H9 (cell line): ENCODE measurements around the gene USP40. TPM values are rescaled to one million over a fixed set of nuclear protein-coding genes. Genes with fewer than 3 reads are reported as not detected.

ENCODE experiments used
- DNase-seq: peaks from one replicate; pipeline ENCODE4 v3.0.0-alpha.2; 2017
- H2AFZ ChIP-seq: one replicate; pipeline ENCODE4 v1.6.1; 2013; ENCODE audit warnings: mild to moderate bottlenecking, low read length, control low read depth, moderate library complexity
- H2AK5ac ChIP-seq: 2 replicates; pipeline ENCODE4 v1.6.1; 2013; ENCODE audit warnings: low read length, control low read depth, mixed read lengths; ENCODE audit not compliant: insufficient read length
- H2BK120ac ChIP-seq: one replicate; pipeline ENCODE4 v1.6.1; 2013; ENCODE audit warnings: low read depth, mild to moderate bottlenecking, low read length, control low read depth, inconsistent platforms; ENCODE audit not compliant: poor library complexity, severe bottlenecking
- H2BK12ac ChIP-seq: 2 replicates; pipeline ENCODE4 v1.6.1; 2013; ENCODE audit warnings: low read length, control low read depth, mixed read lengths, low read depth; ENCODE audit not compliant: insufficient read length
- H2BK15ac ChIP-seq: 2 replicates; pipeline ENCODE4 v1.6.1; 2013; ENCODE audit warnings: low read depth, low read length, control low read depth
- H2BK20ac ChIP-seq: one replicate; pipeline ENCODE4 v1.6.1; 2013; ENCODE audit warnings: low read depth, mild to moderate bottlenecking, low read length, control low read depth, inconsistent platforms; ENCODE audit not compliant: poor library complexity, severe bottlenecking
- H2BK5ac ChIP-seq: 2 replicates; pipeline ENCODE4 v1.6.1; 2013; ENCODE audit warnings: low read length, control low read depth, mixed read lengths; ENCODE audit not compliant: insufficient read length
- H3K14ac ChIP-seq: 2 replicates; pipeline ENCODE4 v1.6.1; 2013; ENCODE audit warnings: low read length, control low read depth; ENCODE audit not compliant: insufficient read depth
- H3K18ac ChIP-seq: 2 replicates; pipeline ENCODE4 v1.6.1; 2013; ENCODE audit warnings: low read depth, mild to moderate bottlenecking, mixed read lengths, low read length, control low read depth; ENCODE audit not compliant: insufficient read length
- H3K23ac ChIP-seq: 2 replicates; pipeline ENCODE4 v1.6.1; 2013; ENCODE audit warnings: low read length, control low read depth, mixed read lengths, low read depth; ENCODE audit not compliant: insufficient read length
- H3K23me2 ChIP-seq: 2 replicates; pipeline ENCODE4 v1.6.1; 2013; ENCODE audit warnings: low read depth, mild to moderate bottlenecking, mixed read lengths, low read length, control low read depth; ENCODE audit not compliant: insufficient read length, poor library complexity, severe bottlenecking
- H3K27ac ChIP-seq: 2 replicates; pipeline ENCODE4 v1.5.1; 2013; ENCODE audit warnings: low read length, control low read depth, mixed read lengths, low read depth; ENCODE audit not compliant: insufficient read length
- H3K27me3 ChIP-seq: 2 replicates; pipeline ENCODE4 v1.6.1; 2013; ENCODE audit warnings: low read length, control low read depth, inconsistent platforms; ENCODE audit not compliant: insufficient read depth
- H3K4ac ChIP-seq: 2 replicates; pipeline ENCODE4 v1.6.1; 2013; ENCODE audit warnings: low read depth, mild to moderate bottlenecking, control low read depth, inconsistent platforms, low read length, moderate library complexity
- H3K4me1 ChIP-seq: 2 replicates; pipeline ENCODE4 v1.6.1; 2013; ENCODE audit warnings: low read length, control low read depth, inconsistent platforms; ENCODE audit not compliant: insufficient read depth
- H3K4me2 ChIP-seq: 2 replicates; pipeline ENCODE4 v1.6.1; 2013; ENCODE audit warnings: low read length, control low read depth, mixed read lengths; ENCODE audit not compliant: insufficient read length, insufficient read depth
- H3K56ac ChIP-seq: 2 replicates; pipeline ENCODE4 v1.6.1; 2013; ENCODE audit warnings: low read depth, mild to moderate bottlenecking, mixed read lengths, low read length, control low read depth; ENCODE audit not compliant: insufficient read length
- H3K79me1 ChIP-seq: 2 replicates; pipeline ENCODE4 v1.6.1; 2013; ENCODE audit warnings: low read depth, mild to moderate bottlenecking, moderate library complexity, low read length, control low read depth, inconsistent platforms; ENCODE audit not compliant: insufficient read depth, poor library complexity, severe bottlenecking
- H3K79me2 ChIP-seq: 2 replicates; pipeline ENCODE4 v1.6.1; 2013; ENCODE audit warnings: low read length, control low read depth, inconsistent platforms; ENCODE audit not compliant: insufficient read depth
- H3K9ac ChIP-seq: 2 replicates; pipeline ENCODE4 v1.6.1; 2013; ENCODE audit warnings: low read length, control low read depth, mixed read lengths; ENCODE audit not compliant: insufficient read length; ENCODE audit errors: extremely low read depth
- H3K9me3 ChIP-seq: one replicate; pipeline ENCODE4 v1.6.1; 2013; ENCODE audit warnings: low read depth, low read length, inconsistent platforms; ENCODE audit not compliant: control insufficient read depth
- H3T11ph ChIP-seq: one replicate; pipeline ENCODE4 v1.6.1; 2013; ENCODE audit warnings: mild to moderate bottlenecking, low read length, control low read depth, inconsistent platforms
- H4K20me1 ChIP-seq: one replicate; pipeline ENCODE4 v1.6.1; 2013; ENCODE audit not compliant: control insufficient read depth, insufficient read length, insufficient read depth
- H4K5ac ChIP-seq: 2 replicates; pipeline ENCODE4 v1.6.1; 2013; ENCODE audit warnings: low read depth, mild to moderate bottlenecking, mixed read lengths, low read length, control low read depth; ENCODE audit not compliant: insufficient read length
- H4K8ac ChIP-seq: replicated peaks from 2 replicates; pipeline ENCODE4 v1.6.1; 2013; ENCODE audit warnings: low read length, control low read depth, mixed read lengths, low read depth; ENCODE audit not compliant: insufficient read length
- H4K91ac ChIP-seq: 2 replicates; pipeline ENCODE4 v1.6.1; 2013; ENCODE audit warnings: low read depth, mild to moderate bottlenecking, moderate library complexity, mixed read lengths, low read length, control low read depth; ENCODE audit not compliant: insufficient read length
- H3K27ac Mint-ChIP-seq, 3 experiments: 2 replicates in 2 of 3; 3 replicates in 1 of 3; pipeline ENCODE4 v1.8.0; 2020 to 2021; ENCODE audit warnings: mixed read lengths in 3 of 3, mild to moderate bottlenecking in 1 of 3, moderate library complexity in 1 of 3
- H3K27me3 Mint-ChIP-seq: 2 replicates; pipeline ENCODE4 v1.8.0; 2021; ENCODE audit warnings: low read depth, mild to moderate bottlenecking, moderate library complexity, mixed read lengths
- H3K36me3 Mint-ChIP-seq, 3 experiments: 2 replicates in 2 of 3; 3 replicates in 1 of 3; pipeline ENCODE4 v1.8.0; 2020 to 2021; ENCODE audit warnings: low read depth in 3 of 3, mixed read lengths in 3 of 3; ENCODE audit not compliant: insufficient read depth in 1 of 3
- H3K4me1 Mint-ChIP-seq, 2 experiments: 2 replicates each; pipeline ENCODE4 v1.8.0; 2020; ENCODE audit warnings: mixed read lengths in 2 of 2
- H3K4me3 Mint-ChIP-seq, 2 experiments: 2 replicates in 1 of 2; 3 replicates in 1 of 2; pipeline ENCODE4 v1.8.0; 2020 to 2021; ENCODE audit warnings: mild to moderate bottlenecking in 2 of 2, mixed read lengths in 2 of 2, moderate library complexity in 1 of 2
- H3K9me3 Mint-ChIP-seq, 2 experiments: 2 replicates in 1 of 2; 3 replicates in 1 of 2; pipeline ENCODE4 v1.8.0; 2020; ENCODE audit warnings: mild to moderate bottlenecking in 2 of 2, mixed read lengths in 2 of 2, moderate library complexity in 1 of 2
- WGBS: extraction: QIAGEN DNeasy Blood & Tissue Kit; methylation state at CpG from one replicate; pipeline ENCODE4 v1.1.7; 2013; ENCODE audit warnings: missing lambda C conversion rate, low lambda C conversion rate, mixed read lengths; ENCODE audit not compliant: insufficient read length; ENCODE audit errors: extremely low coverage; 5-methylcytosine and 5-hydroxymethylcytosine counted together
- total RNA-seq: library from RNA; stranded (reverse); gene quantifications from 2 replicates; pipeline ENCODE4 v1.2.1, GENCODE V29; 2021
- TF ChIP-seq, protein P1 (sequence below): fragments of 200-600 bp; sonication (generic); conservative IDR thresholded peaks from 3 replicates; pipeline ENCODE4 v1.8.0; 2021; ENCODE audit warnings: antibody characterized with exemption, mild to moderate bottlenecking

Gene USP40
- total RNA-seq, 1 experiment from 2014 or later, result 7.5 TPM

DNA sequence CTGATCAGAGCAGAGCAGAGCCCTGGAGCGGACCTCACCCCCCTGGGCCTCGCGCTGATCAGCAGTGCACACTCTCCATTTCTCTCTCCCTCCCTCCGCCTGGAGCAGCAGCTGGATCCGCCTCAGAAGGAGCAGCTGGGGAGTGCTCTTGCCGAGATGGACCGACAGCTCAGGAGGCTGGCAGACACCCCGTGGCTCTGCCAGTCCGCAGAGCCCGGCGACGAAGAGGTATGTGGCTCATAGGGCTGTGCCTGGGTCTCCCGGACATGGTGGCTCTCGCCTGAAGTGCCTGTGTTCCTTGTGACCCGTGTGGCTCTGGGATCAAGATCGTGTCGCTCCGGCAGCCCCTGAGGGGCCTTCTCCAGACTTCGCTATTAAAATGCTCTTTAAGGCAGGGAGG, 102.5 kb downstream of the USP40 start:
- Mint-ChIP-seq H3K36me3 (peaks cover 25 to 48% (median 39%) of the 10 kb centered on the region in 3 experiments), H3K4me3 (no peak overlapping the region), H3K9me3 (no peaks in the 10 kb centered on the region; a peak in 1 of 5 replicates), H3K27me3 (no peaks in the 10 kb centered on the region; the same call in none of the 2 replicates), H3K27ac (peak overlapping the region in 1 of 3 experiments; percentile 76; a peak in 2 of 7 replicates), H3K4me1 (no peaks in the 10 kb centered on the region)
- DNase-seq, result no peak
- Histone ChIP-seq H3K27ac (no peak overlapping the region), H3K79me1 (no peaks in the 10 kb centered on the region), H2AK5ac (no peak overlapping the region), H3K4me1 (no peaks in the 10 kb centered on the region), H2BK12ac (no peak overlapping the region), H3T11ph (no peak overlapping the region), H3K18ac (no peak overlapping the region), H3K9me3 (no peaks in the 10 kb centered on the region), H3K23me2 (no peaks in the 10 kb centered on the region), H3K9ac (no peak overlapping the region), H2BK15ac (no peak overlapping the region), H4K5ac (no peak overlapping the region), H3K4ac (no peak overlapping the region), H3K14ac (no peak overlapping the region), H4K20me1 (no peaks in the 10 kb centered on the region), H2BK5ac (no peak overlapping the region), H2AFZ (no peak overlapping the region), H3K4me2 (no peak overlapping the region), H2BK120ac (no peak overlapping the region), H4K91ac (no peak overlapping the region), H2BK20ac (no peak overlapping the region), H3K27me3 (no peaks in the 10 kb centered on the region), H3K56ac (no peak overlapping the region), H4K8ac (no peak overlapping the region), H3K79me2 (no peaks in the 10 kb centered on the region), H3K23ac (no peak overlapping the region)
- TF ChIP-seq, protein P1, sequence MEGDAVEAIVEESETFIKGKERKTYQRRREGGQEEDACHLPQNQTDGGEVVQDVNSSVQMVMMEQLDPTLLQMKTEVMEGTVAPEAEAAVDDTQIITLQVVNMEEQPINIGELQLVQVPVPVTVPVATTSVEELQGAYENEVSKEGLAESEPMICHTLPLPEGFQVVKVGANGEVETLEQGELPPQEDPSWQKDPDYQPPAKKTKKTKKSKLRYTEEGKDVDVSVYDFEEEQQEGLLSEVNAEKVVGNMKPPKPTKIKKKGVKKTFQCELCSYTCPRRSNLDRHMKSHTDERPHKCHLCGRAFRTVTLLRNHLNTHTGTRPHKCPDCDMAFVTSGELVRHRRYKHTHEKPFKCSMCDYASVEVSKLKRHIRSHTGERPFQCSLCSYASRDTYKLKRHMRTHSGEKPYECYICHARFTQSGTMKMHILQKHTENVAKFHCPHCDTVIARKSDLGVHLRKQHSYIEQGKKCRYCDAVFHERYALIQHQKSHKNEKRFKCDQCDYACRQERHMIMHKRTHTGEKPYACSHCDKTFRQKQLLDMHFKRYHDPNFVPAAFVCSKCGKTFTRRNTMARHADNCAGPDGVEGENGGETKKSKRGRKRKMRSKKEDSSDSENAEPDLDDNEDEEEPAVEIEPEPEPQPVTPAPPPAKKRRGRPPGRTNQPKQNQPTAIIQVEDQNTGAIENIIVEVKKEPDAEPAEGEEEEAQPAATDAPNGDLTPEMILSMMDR, result no peak
- WGBS, result no CpG with 5 or more reads among the region's 19 CpGs
